Esophagus squamous epithelium (tissue), 5 donors: ENCODE measurements around the gene ASS1. TPM values are rescaled to one million over a fixed set of nuclear protein-coding genes. Genes with fewer than 3 reads are reported as not detected.

Source experiments
- DNase-seq: peaks from one replicate; lab custom pipeline; 2025; lab: John Stamatoyannopoulos, UW
- H3K27ac ChIP-seq, 4 donors: fragments of 200-600 bp; sonication (generic); one replicate each; pipeline ENCODE4 v1.5.1; 2016 to 2019; ENCODE audit warnings: mild to moderate bottlenecking in 1 of 4
- H3K27me3 ChIP-seq, 4 donors: fragments of 200-600 bp; sonication (generic); 1 replicate in 3 of 4; 2 replicates in 1 of 4; pipeline versions ENCODE4 v1.5.1 to v1.6.0; 2017 to 2021; ENCODE audit warnings: antibody characterized with exemption in 1 of 4
- H3K36me3 ChIP-seq, 3 donors: fragments of 200-600 bp; sonication (generic); one replicate each; pipeline ENCODE4 v1.5.1; 2016 to 2019
- H3K4me1 ChIP-seq, 3 donors: fragments of 200-600 bp; sonication (generic); one replicate each; pipeline ENCODE4 v1.5.1; 2017 to 2019
- H3K4me3 ChIP-seq, 4 donors: fragments of 200-600 bp; sonication (generic); 1 replicate in 3 of 4; 2 replicates in 1 of 4; pipeline ENCODE4 v1.5.1; 2016 to 2019; ENCODE audit warnings: mild to moderate bottlenecking in 2 of 4, moderate library complexity in 1 of 4
- H3K9me3 ChIP-seq, 3 donors: fragments of 200-600 bp; sonication (generic); one replicate each; pipeline ENCODE4 v1.5.1; 2016 to 2019
- CTCF ChIP-seq, 6 experiments: fragments of 450-650 bp in 4 of 6; fragments of 200-600 bp in 2 of 6; sonication (generic) in 2 of 6; IDR thresholded peaks; one replicate each; pipeline ENCODE4 v1.5.1; 2016 to 2019; ENCODE audit warnings: antibody characterized with exemption in 6 of 6, mild to moderate bottlenecking in 4 of 6, moderate library complexity in 4 of 6
- POLR2A ChIP-seq, 4 donors: fragments of 450-650 bp; IDR thresholded peaks; one replicate each; pipeline ENCODE4 v1.6.1; 2017; ENCODE audit warnings: antibody characterized with exemption in 4 of 4, mild to moderate bottlenecking in 4 of 4, moderate library complexity in 3 of 4
- WGBS, 2 donors: methylation state at CpG; one replicate each; pipeline ENCODE4 v1.1.5; 2018; 5-methylcytosine and 5-hydroxymethylcytosine counted together
- intact Hi-C: fragments of 100-400 bp; cut with DNase I; formaldehyde crosslinking; loops from one replicate; pipeline ENCODE4 v1.15.0; 2022
- total RNA-seq, 4 donors: library from RNA; depleted of rRNA; stranded (reverse); fragments of >200 nt; gene quantifications; one replicate each; pipeline ENCODE4 v1.1.0, GENCODE V29; 2016
- donor health status: DM: yes; HTN: yes; CAD: no.

ASS1 gene
- total RNA-seq, 4 donors from 2014 or later = 33.5 to 203 (median 85.2) TPM

DNA sequence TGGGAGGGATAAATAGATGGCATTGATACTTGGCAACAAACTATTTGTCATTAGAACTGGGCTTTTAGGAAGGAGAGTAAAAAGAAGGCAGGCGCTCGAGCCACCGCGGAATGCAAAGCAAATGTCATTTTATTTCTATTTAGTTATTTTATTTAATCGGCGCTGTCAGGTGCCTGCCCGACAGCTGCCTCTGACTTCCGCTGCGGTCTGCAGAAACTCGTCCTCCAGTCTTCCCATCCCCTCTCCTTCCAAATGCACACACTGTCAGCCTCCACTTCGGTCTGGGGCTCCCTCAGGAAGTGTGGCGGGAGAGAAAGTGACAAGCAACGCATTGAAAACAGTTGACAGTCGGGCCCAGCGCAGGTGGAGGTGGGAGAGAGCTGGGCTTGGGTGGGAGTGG, 29.3 kb downstream of the ASS1 start:
- 61 to 77% methylated on average over 14 of the region's 15 CpGs for WGBS, 2 donors
- Histone ChIP-seq H3K27me3 (peaks cover 0 to 5% (median 0%) of the 10 kb centered on the region in 4 donors), H3K4me1 (no peaks in the 10 kb centered on the region), H3K4me3 (no peak overlapping the region), H3K9me3 (no peaks in the 10 kb centered on the region), H3K36me3 (peaks cover 0 to 38% (median 0%) of the 10 kb centered on the region in 3 donors), H3K27ac (no peak overlapping the region)
- intact Hi-C loops = no loop called here
- no peak for DNase-seq
- TF ChIP-seq POLR2A (IDR thresholded peaks at IDR 0.05) (no peak), CTCF (IDR thresholded peaks at IDR 0.05) (no peak)

DNA sequence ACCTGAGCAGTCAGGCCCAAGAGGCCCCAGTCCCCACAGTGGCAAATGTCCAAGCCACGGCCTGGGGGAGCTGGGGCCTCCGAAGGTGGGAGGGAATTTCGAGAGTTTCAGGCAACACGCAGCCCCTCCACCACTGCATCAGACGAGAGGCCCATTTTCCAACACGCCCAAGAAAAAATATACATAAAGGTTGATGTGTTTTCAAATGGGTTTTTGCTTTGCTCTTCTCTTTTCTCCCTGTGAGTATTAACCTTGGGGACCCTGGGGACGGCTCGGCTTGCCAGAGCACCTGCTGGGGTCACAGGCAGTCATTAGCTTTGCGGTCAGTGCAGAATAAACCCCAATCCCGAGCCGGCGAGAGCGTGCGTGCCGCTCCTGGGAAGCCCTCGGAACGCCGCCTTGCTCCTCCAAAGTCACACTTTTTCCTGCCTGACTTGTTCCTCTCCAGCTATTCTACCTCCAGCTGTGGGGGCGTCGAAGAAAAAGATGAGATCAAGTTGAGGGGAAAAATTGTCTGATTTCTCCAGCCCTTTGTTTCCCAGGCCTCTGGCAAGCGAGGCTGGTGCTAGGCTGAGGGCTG, 31.5 kb downstream of the ASS1 start:
- intact Hi-C loops = no loop called here
- no peaks in the 10 kb centered on the region for H3K9me3 ChIP-seq
- no peak for TF ChIP-seq CTCF (IDR thresholded peaks at IDR 0.05)
- TF ChIP-seq POLR2A (IDR thresholded peaks at IDR 0.05) = no peak
- H3K36me3 ChIP-seq = peaks cover 0 to 42% (median 0%) of the 10 kb centered on the region in 3 donors
- peaks cover 0 to 5% (median 0%) of the 10 kb centered on the region in 4 donors for H3K27me3 ChIP-seq
- H3K4me1 ChIP-seq = no peaks in the 10 kb centered on the region
- no peak for DNase-seq
- H3K27ac ChIP-seq = no peak overlapping the region
- WGBS, 2 donors = 84 to 86% methylated on average over 12 to 19 of the region's 21 CpGs
- no peak overlapping the region for H3K4me3 ChIP-seq

- no peak overlapping the region for H3K4me3 ChIP-seq
- H3K4me1 ChIP-seq = no peaks in the 10 kb centered on the region
- no peak overlapping the region for H3K27ac ChIP-seq
- intact Hi-C loops = no loop called here
- H3K27me3 ChIP-seq = peaks cover 0 to 5% (median 0%) of the 10 kb centered on the region in 4 donors
- H3K36me3 ChIP-seq = peaks cover 0 to 46% (median 0%) of the 10 kb centered on the region in 3 donors
- 92% methylated on average over 8 of the region's 12 CpGs; no CpG with 5 or more reads in 1 of the 2 donors for WGBS, 2 donors
- DNase-seq = no peak
- TF ChIP-seq POLR2A (IDR thresholded peaks at IDR 0.05) (no peak), CTCF (IDR thresholded peaks at IDR 0.05) (no peak)
- no peaks in the 10 kb centered on the region for H3K9me3 ChIP-seq
These were observed 32.8 kb downstream of the ASS1 start for GRCh38 chr9:130477564-130477963.

GRCh38 chr9:130478152-130478551, 33.4 kb downstream of the ASS1 start:
- TF ChIP-seq CTCF (IDR thresholded peaks at IDR 0.05) = no peak
- TF ChIP-seq POLR2A (IDR thresholded peaks at IDR 0.05) = no peak
- intact Hi-C loops = no loop called here
- H3K4me3 ChIP-seq = no peak overlapping the region
- 67 to 94% methylated on average over 1 to 4 of the region's 9 CpGs for WGBS, 2 donors
- peaks cover 0 to 46% (median 0%) of the 10 kb centered on the region in 3 donors for H3K36me3 ChIP-seq
- no peak for DNase-seq
- H3K27me3 ChIP-seq = peaks cover 0 to under 1% (median 0%) of the 10 kb centered on the region in 4 donors
- no peaks in the 10 kb centered on the region for H3K4me1 ChIP-seq
- no peaks in the 10 kb centered on the region for H3K9me3 ChIP-seq
- H3K27ac ChIP-seq = no peak overlapping the region

DNA sequence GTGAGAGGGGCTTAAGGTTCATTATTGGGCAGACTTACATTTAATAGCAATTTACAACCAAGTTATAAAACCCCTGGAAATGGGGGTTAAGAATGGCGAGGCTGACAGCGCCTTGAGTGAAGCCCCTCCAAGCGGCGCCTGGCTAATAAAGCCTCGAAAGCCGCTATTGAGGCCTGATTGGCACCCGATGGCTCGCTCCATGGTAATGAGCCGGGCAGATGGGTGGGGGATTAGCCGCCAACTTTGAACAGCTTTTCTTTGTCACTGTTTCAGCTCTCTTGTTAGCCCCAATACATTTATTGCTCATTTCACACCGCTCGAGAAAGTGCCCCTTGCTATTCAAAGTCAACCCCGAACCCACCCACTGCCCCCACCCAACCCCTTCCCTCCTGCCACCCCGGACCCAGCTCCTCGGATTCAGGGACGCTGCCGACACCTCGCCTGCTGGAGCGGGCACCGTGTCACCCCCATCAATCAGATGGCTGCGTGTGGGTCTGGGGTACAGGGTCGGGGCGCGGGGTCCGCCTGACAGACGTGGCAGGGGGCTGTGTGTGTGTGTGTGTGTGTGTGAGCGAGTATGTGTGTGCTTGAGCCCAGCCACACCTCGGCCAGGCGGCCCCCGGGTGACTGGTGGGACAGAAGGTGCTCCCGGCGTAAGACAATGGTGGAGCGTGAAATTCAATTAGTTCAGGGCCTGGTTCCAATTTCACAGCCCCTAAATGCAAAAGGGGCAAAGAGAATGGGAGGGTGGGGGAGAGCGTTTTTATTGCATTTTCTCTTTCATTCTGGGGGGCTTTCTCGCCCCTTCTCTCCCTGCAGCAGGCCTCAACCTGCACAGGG, 34.2 kb downstream of the ASS1 start:
- DNase-seq = no peak
- no peaks in the 10 kb centered on the region for H3K27me3 ChIP-seq
- H3K4me3 ChIP-seq = no peak overlapping the region
- no peaks in the 10 kb centered on the region for H3K4me1 ChIP-seq
- no peak for TF ChIP-seq POLR2A (IDR thresholded peaks at IDR 0.05)
- peaks cover 0 to 49% (median 0%) of the 10 kb centered on the region in 3 donors for H3K36me3 ChIP-seq
- H3K9me3 ChIP-seq = no peaks in the 10 kb centered on the region
- intact Hi-C loops = no loop called here
- 84 to 90% methylated on average over 19 to 20 of the region's 35 CpGs for WGBS, 2 donors
- no peak overlapping the region for H3K27ac ChIP-seq
